ENCODE results near the gene CLDN18. TPM values are rescaled to one million over a fixed set of nuclear protein-coding genes. Genes with fewer than 3 reads are reported as not detected.

Gene CLDN18
- total and polyA plus RNA-seq, 4 donors, result 0.06 TPM; not detected in 3

- TF ChIP-seq REST (IDR thresholded peaks at IDR 0.05), result no peak
These were observed 33.5 kb downstream of the CLDN18 start (continued) for GRCh38 chr3:138043266-138044029.

GRCh38 chr3:138046085-138046484 lies 36.1 kb downstream of the CLDN18 start:
- Histone ChIP-seq H3K4me3 (ENCODE audit: low read depth in 1 of 3, low read length in 3 of 3) (no peak overlapping the region), H3K27me3 (ENCODE audit: control insufficient read depth in 4 of 4, insufficient read depth in 4 of 4, low read length in 3 of 4) (peaks cover 0 to 4% (median 0%) of the 10 kb centered on the region in 4 donors), H3K36me3 (ENCODE audit: control insufficient read depth in 4 of 4, insufficient read depth in 3 of 4, low read depth in 1 of 4, low read length in 3 of 4) (no peaks in the 10 kb centered on the region), H3K9ac (ENCODE audit: low read depth in 1 of 2, low read length in 2 of 2) (no peak overlapping the region), H3K27ac (ENCODE audit: low read depth in 1 of 2, low read length in 2 of 2) (no peak overlapping the region), H3K9me3 (ENCODE audit: control insufficient read depth in 4 of 4, low read length in 3 of 4) (no peaks in the 10 kb centered on the region), H3K4me1 (ENCODE audit: control insufficient read depth in 4 of 4, insufficient read depth in 4 of 4, low read length in 3 of 4) (no peaks in the 10 kb centered on the region)
- 89% methylated on average over 3 of the region's 3 CpGs for WGBS
- no peak for DNase-seq (ENCODE audit: low spot score)
- TF ChIP-seq ZBTB33 (IDR thresholded peaks at IDR 0.05), result no peak
- TF ChIP-seq HNF4G (IDR thresholded peaks at IDR 0.05), result no peak
- no peak for TF ChIP-seq NR2F2 (IDR thresholded peaks at IDR 0.05)
- no peak for TF ChIP-seq MAX (IDR thresholded peaks at IDR 0.05)
- TF ChIP-seq ATF3 (IDR thresholded peaks at IDR 0.05), result no peak
- TF ChIP-seq YY1 (IDR thresholded peaks at IDR 0.05), result no peak
- no peak for TF ChIP-seq CTCF (IDR thresholded peaks at IDR 0.05; ENCODE audit: low read depth, low read length, missing input control)
- TF ChIP-seq HNF4A (conservative IDR thresholded peaks at IDR 0.05), result no peak
- no peak for TF ChIP-seq TAF1 (conservative IDR thresholded peaks at IDR 0.05)
- TF ChIP-seq FOXA1 (IDR thresholded peaks at IDR 0.05), result no peak
- no peak for TF ChIP-seq SP1 (IDR thresholded peaks at IDR 0.05)
- no peak for TF ChIP-seq EGR1 (IDR thresholded peaks at IDR 0.05; ENCODE audit: low read depth in 2 of 2)
- no peak for TF ChIP-seq FOXA2 (IDR thresholded peaks at IDR 0.05)
- no peak for TF ChIP-seq JUND (IDR thresholded peaks at IDR 0.05)
- TF ChIP-seq GABPA (IDR thresholded peaks at IDR 0.05 in 1 of 2, conservative IDR thresholded peaks at IDR 0.05 in 1 of 2), result no peak
- no peak for TF ChIP-seq RAD21 (IDR thresholded peaks at IDR 0.05)

Measured in liver (tissue), 9 donors.